SU-DHL-6 (cell line): Measurements from ENCODE around the gene SPRTN.

Source experiments
- H2AFZ ChIP-seq: fragments of 200-600 bp; sonication (generic); 2 replicates; pipeline ENCODE4 v1.6.1; 2014; ENCODE audit warnings: low read depth, mild to moderate bottlenecking, moderate library complexity, mixed read lengths, antibody characterized with exemption, low read length; ENCODE audit not compliant: severe bottlenecking
- H3F3A ChIP-seq: fragments of 200-600 bp; shearing (Covaris generic); 2 replicates; pipeline ENCODE4 v1.6.0; 2016; ENCODE audit warnings: antibody characterized with exemption, mild to moderate bottlenecking; ENCODE audit not compliant: insufficient read depth
- H3K27ac ChIP-seq: fragments of 200-600 bp; sonication (generic); 2 replicates; pipeline ENCODE4 v1.5.1; 2016; ENCODE audit warnings: low read depth, mild to moderate bottlenecking, low read length, moderate library complexity, mixed read lengths
- H3K27me3 ChIP-seq: fragments of 200-600 bp; sonication (generic), shearing (Covaris generic); 2 replicates; pipeline ENCODE4 v1.6.0; 2014; ENCODE audit warnings: mild to moderate bottlenecking, low read length
- H3K36me3 ChIP-seq: fragments of 200-600 bp; sonication (generic); 2 replicates; pipeline ENCODE4 v1.6.1; 2014; ENCODE audit warnings: mild to moderate bottlenecking, low read length, mixed read lengths
- H3K4me2 ChIP-seq: fragments of 300-600, 200-600 bp; shearing (Covaris generic), sonication (generic); 2 replicates; pipeline ENCODE4 v1.6.0; 2014; ENCODE audit warnings: low read length, low read depth, mild to moderate bottlenecking; ENCODE audit not compliant: poor library complexity, severe bottlenecking
- H3K4me3 ChIP-seq: fragments of 200-600 bp; sonication (generic); 2 replicates; pipeline ENCODE4 v1.5.1; 2014; ENCODE audit warnings: antibody characterized with exemption, low read length, mild to moderate bottlenecking, mixed read lengths; ENCODE audit not compliant: insufficient read depth, poor library complexity, severe bottlenecking
- H3K79me2 ChIP-seq: fragments of 200-600 bp; sonication (generic); 2 replicates; pipeline ENCODE4 v1.6.1; 2014; ENCODE audit warnings: mild to moderate bottlenecking, low read length, moderate library complexity; ENCODE audit not compliant: insufficient read depth
- H3K9ac ChIP-seq: fragments of 200-600 bp; sonication (generic); 2 replicates; pipeline ENCODE4 v1.7.0; 2014; ENCODE audit warnings: mild to moderate bottlenecking, low read length
- H3K9me2 ChIP-seq: fragments of 200-600 bp; sonication (generic); replicated peaks from 2 replicates; pipeline ENCODE4 v1.6.1; 2014; ENCODE audit warnings: low read length; ENCODE audit not compliant: insufficient read depth
- H3K9me3 ChIP-seq: fragments of 200-600 bp; sonication (generic); 2 replicates; pipeline ENCODE4 v1.6.1; 2014; ENCODE audit warnings: low read length, mixed read lengths; ENCODE audit not compliant: insufficient read depth
- H4K20me1 ChIP-seq: fragments of 200-600 bp; sonication (generic); 2 replicates; pipeline ENCODE4 v1.6.1; 2014; ENCODE audit warnings: low read depth, mild to moderate bottlenecking, antibody characterized with exemption, low read length, moderate library complexity, mixed read lengths
- CTCF ChIP-seq: fragments of 200-600 bp; sonication (generic); IDR thresholded peaks from one replicate; pipeline ENCODE4 v1.5.1; 2017; ENCODE audit warnings: antibody characterized with exemption, mild to moderate bottlenecking, low read length, moderate library complexity; ENCODE audit not compliant: insufficient read depth, poor library complexity, severe bottlenecking
- EZH2phosphoT487 ChIP-seq: fragments of 200-600 bp; sonication (generic), shearing (Covaris generic); conservative IDR thresholded peaks from 2 replicates; pipeline ENCODE4 v1.6.1; 2018; ENCODE audit warnings: mild to moderate bottlenecking, antibody characterized with exemption, low read length, moderate library complexity, mixed read lengths

SPRTN gene

GRCh38 chr1:231376875-231377549 is 38.9 kb downstream of the SPRTN start:
- H3K27ac ChIP-seq, result no peak overlapping the region
- no peak overlapping the region for H3K4me3 ChIP-seq
- no peaks in the 10 kb centered on the region for H3K9me3 ChIP-seq
- H3K36me3 ChIP-seq, result no peaks in the 10 kb centered on the region
- H3K79me2 ChIP-seq, result no peaks in the 10 kb centered on the region
- H3K9ac ChIP-seq, result no peak overlapping the region
- H3K27me3 ChIP-seq, result no peaks in the 10 kb centered on the region
- no peaks in the 10 kb centered on the region for H3F3A ChIP-seq
- H3K4me2 ChIP-seq, result no peak overlapping the region
- no peak for TF ChIP-seq EZH2phosphoT487
- TF ChIP-seq CTCF, result no peak
- H2AFZ ChIP-seq, result no peak overlapping the region
- no peaks in the 10 kb centered on the region for H3K9me2 ChIP-seq
- H4K20me1 ChIP-seq, result peaks cover 6% of the 10 kb centered on the region; the same call in 1 of the 2 replicates

- Histone ChIP-seq H3K27me3 (no peaks in the 10 kb centered on the region), H2AFZ (no peak overlapping the region), H3K9me2 (no peaks in the 10 kb centered on the region), H3K9ac (no peak overlapping the region), H3K36me3 (no peaks in the 10 kb centered on the region), H3F3A (no peaks in the 10 kb centered on the region), H3K9me3 (no peaks in the 10 kb centered on the region), H3K79me2 (no peaks in the 10 kb centered on the region), H3K4me3 (no peak overlapping the region), H3K27ac (no peak overlapping the region), H4K20me1 (peaks cover 10% of the 10 kb centered on the region; the same call in 1 of the 2 replicates), H3K4me2 (no peak overlapping the region)
- no peak for TF ChIP-seq EZH2phosphoT487
- TF ChIP-seq CTCF, result no peak
These were observed 43.6 kb downstream of the SPRTN start for GRCh38 chr1:231381729-231382128.

- H3K36me3 ChIP-seq, result no peaks in the 10 kb centered on the region
- no peaks in the 10 kb centered on the region for H3F3A ChIP-seq
- no peak overlapping the region for H3K4me2 ChIP-seq
- H3K27ac ChIP-seq, result no peak overlapping the region
- no peak overlapping the region for H2AFZ ChIP-seq
- H3K27me3 ChIP-seq, result no peaks in the 10 kb centered on the region
- peaks cover 10% of the 10 kb centered on the region; the same call in 1 of the 2 replicates for H4K20me1 ChIP-seq
- TF ChIP-seq CTCF (no peak), EZH2phosphoT487 (no peak)
- H3K9me3 ChIP-seq, result no peaks in the 10 kb centered on the region
- no peaks in the 10 kb centered on the region for H3K79me2 ChIP-seq
- H3K9me2 ChIP-seq, result no peaks in the 10 kb centered on the region
- H3K9ac ChIP-seq, result no peak overlapping the region
- no peak overlapping the region for H3K4me3 ChIP-seq
These were observed 44.3 kb downstream of the SPRTN start for GRCh38 chr1:231382426-231382825.
